HG02884 (cell line): ENCODE results near the gene RFESD.
"Not testable (repeated sequence)": the region's sequence is repeated elsewhere in the genome, so short reads cannot be mapped to it uniquely, and the experiment has no call there.

ENCODE experiments used
- ATAC-seq: cut with Tn5 transposase; IDR thresholded peaks from one replicate; pipeline ENCODE4 v1.9.1; 2021; ENCODE audit warnings: mild to moderate bottlenecking, moderate library complexity; ENCODE audit not compliant: unreplicated experiment

RFESD gene

DNA sequence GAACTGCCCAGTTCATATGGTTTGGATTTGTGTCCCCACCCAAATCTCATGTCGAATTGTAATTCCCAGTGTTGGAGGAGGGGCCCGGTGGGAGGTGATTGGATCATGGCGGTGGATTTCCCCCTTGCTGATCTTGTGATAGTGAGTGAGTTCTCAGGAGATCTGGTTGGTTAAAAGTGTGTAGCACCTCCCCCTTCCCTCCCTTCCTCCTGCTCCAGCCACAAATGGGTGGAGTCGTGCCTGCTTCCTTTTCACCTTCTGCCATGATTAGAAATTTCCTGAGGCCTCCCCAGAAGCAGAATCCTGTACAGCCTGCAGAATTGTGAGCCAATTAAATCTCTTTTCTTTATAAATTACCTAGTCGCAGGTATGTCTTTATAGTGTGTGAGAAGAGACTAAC is 59.6 kb downstream of the RFESD start:
- ATAC-seq = not testable (repeated sequence)

DNA sequence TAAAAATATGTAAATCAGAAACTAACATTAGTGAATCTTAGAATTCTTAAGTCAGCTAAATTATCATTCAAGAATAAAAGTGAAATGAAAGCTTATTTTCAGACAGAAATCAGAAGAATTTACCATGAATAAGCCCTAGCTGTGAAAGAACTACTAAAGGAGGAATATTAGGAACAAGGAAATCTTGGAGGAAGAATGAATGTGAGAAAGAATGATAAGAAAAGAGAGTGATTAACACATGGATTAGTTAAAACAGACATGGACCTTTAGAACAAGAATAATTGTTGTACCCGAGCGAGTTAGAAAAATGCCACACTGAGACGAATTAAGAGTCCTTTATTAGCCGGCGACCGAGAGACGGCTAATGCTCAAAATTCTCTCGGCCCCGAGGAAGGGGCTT is 60.5 kb downstream of the RFESD start:
- ATAC-seq = no peak
